Omental fat pad (tissue), 4 donors: ENCODE measurements around the gene CD4. TPM values are rescaled to one million over a fixed set of nuclear protein-coding genes. Genes with fewer than 3 reads are reported as not detected.
"Not testable (repeated sequence)": the region's sequence is repeated elsewhere in the genome, so short reads cannot be mapped to it uniquely, and the experiment has no call there.

Experiments used
- ATAC-seq: fragments of 150-250 bp; one replicate; pipeline ENCODE4 v1.9.1; 2016; ENCODE audit warnings: mild to moderate bottlenecking, moderate library complexity; ENCODE audit not compliant: low FRiP score
- DNase-seq: peaks from one replicate; pipeline ENCODE4 v3.0.0-alpha.2; 2019; ENCODE audit warnings: low spot score
- CTCF ChIP-seq, 3 donors: fragments of 450-650 bp; IDR thresholded peaks; one replicate each; pipeline ENCODE4 v1.5.1; 2016 to 2017; ENCODE audit warnings: antibody characterized with exemption in 3 of 3, mild to moderate bottlenecking in 3 of 3, moderate library complexity in 2 of 3
- total RNA-seq, 4 donors: library from RNA; depleted of rRNA; stranded (reverse); fragments of >200 nt; gene quantifications; one replicate each; pipeline ENCODE4 v1.1.0, GENCODE V29; 2016

Gene CD4
- total RNA-seq, result 10 to 100 TPM; 19.7 to 26.5 (median 21.8) TPM

DNA sequence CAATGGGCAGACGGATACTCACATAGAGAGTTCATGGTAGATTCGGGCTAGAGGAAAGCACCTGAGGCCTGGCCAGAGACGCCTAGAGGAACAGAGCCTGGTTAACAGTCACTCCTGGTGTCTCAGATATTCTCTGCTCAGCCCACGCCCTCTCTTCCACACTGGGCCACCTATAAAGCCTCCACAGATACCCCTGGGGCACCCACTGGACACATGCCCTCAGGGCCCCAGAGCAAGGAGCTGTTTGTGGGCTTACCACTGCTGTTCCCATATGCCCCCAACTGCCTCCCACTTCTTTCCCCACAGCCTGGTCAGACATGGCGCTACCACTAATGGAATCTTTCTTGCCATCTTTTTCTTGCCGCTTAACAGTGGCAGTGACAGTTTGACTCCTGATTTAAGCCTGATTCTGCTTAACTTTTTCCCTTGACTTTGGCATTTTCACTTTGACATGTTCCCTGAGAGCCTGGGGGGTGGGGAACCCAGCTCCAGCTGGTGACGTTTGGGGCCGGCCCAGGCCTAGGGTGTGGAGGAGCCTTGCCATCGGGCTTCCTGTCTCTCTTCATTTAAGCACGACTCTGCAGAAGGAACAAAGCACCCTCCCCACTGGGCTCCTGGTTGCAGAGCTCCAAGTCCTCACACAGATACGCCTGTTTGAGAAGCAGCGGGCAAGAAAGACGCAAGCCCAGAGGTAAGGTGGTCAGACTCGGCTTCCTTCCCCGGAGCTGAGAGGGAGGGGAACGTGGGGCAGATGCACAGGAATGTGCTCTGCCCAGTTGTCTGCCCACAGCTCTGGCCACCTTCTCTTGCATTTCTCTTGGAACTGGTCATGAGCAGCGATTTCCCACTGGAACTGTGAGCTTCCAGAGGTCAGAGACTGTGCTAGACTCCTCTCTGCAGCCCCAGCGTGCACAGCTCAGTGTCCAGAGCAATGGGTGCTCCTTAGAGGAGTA, at the start of gene CD4:
TSS of gene CD4 (plus strand) at position 557 of the 953 bp plus-strand sequence. CDS start 10,611 bp downstream, outside the sequence.
- no peak for DNase-seq
- TF ChIP-seq CTCF (IDR thresholded peaks at IDR 0.05), result no peak
- no peak for ATAC-seq

DNA sequence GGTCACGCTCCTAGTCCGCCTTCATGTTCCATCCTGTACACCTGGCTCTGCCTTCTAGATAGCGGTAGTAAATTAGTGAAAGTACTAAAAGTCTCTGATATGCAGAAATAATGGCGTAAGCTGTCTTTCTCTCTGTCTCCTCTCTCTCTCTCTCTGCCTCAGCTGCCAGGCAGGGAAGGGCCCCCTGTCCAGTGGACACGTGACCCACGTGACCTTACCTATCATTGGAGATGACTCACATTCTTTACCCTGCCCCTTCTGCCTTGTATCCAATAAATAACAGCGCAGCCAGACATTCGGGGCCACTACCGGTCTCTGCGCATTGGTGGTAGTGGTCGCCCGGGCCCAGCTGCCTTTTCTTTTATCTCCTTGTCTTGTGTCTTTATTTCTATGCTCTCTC, 47.2 kb upstream of the CD4 start:
- not testable (repeated sequence) for DNase-seq, ATAC-seq

GRCh38 chr12:6742834-6743233, 46.5 kb upstream of the CD4 start:
- no peak for ATAC-seq
- no peak for TF ChIP-seq CTCF (IDR thresholded peaks at IDR 0.05)
- DNase-seq, result no peak

GRCh38 chr12:6743300-6743699, 46.0 kb upstream of the CD4 start:
- DNase-seq, ATAC-seq: not testable (repeated sequence)

DNA sequence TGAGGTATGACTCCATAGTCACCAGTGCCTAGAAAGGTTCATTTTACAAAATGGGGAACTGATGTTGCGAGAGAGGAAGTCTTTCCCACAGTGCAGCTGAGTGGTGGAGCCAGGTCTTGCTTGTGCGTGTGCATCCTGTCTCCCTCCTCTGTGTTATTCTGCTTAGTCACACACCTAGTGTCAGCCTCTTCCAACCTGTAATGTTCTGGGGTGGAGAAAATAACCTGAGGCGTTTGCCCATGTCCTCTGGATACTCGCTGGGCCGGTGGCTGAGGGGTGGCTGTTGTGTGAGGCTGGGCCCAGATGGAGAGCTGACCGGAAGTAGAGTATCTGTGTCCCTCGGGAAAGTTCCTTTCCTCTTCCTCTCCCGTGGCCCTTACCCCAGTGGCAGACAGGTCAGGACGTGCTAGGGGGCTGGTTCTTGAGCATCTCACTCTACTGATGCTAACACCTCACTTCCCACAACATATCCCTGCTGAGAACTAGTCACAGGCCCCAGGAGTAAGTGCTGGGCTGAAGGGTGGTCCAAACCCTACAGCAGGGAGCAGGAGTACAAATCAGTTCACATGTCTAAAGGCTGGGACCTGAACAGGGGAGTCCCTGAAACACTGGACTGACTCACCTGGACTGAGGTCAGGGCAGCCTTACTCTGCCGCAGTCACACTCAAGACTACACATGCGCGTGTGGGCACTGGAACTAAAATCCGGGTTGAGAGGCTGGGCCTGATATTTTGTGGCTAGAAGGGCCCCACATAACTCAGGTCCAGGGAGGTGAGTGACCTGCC, 43.4 kb upstream of the CD4 start:
- ATAC-seq (no peak), DNase-seq (no peak)
- no peak for TF ChIP-seq CTCF (IDR thresholded peaks at IDR 0.05)

- ATAC-seq, result no peak
- no peak for TF ChIP-seq CTCF (IDR thresholded peaks at IDR 0.05)
- DNase-seq, result no peak
Measured at GRCh38 chr12:6747216-6747615, 42.1 kb upstream of the CD4 start.

DNA sequence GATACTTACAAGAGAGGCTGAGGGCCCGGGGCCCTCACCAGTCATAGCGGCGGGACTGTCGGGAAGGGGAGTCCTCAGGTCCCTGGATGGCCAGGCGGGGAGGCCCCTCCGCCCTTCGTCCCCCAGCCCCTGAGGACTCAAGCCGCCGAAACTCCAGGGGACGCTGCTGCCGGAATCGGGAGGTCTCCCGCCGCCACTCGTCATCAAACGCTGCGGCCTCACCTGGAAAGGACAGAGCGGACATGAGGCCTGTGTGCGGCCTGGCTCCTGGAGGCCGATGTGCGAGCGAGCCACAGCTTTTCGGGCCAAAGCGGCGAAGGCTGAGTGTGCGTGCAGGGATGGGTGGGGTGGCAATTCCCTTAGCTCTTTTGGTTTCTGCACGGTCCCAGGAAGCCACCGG, 40.6 kb upstream of the CD4 start:
- no peak for TF ChIP-seq CTCF (IDR thresholded peaks at IDR 0.05)
- no peak for ATAC-seq
- DNase-seq, result no peak
